ENCODE results near the gene TMC7.

TMC7 gene

GRCh38 chr16:19033761-19034160 lies 50.0 kb downstream of the TMC7 start:
- no peak for DNase-seq

GRCh38 chr16:19040400-19040799 lies 56.7 kb downstream of the TMC7 start:
- DNase-seq: no peak

- DNase-seq: no peak
Measured at GRCh38 chr16:19044769-19045168, 61.0 kb downstream of the TMC7 start.

- DNase-seq: no peak
Measured at GRCh38 chr16:19046062-19046461, 62.3 kb downstream of the TMC7 start.

GRCh38 chr16:19062706-19063105 lies 79.0 kb downstream of the TMC7 start:
- no peak for DNase-seq

GRCh38 chr16:19066988-19067348 lies 83.2 kb downstream of the TMC7 start:
- DNase-seq: no peak

- DNase-seq: peak; percentile 100
Measured at GRCh38 chr16:19067349-19068236, 83.9 kb downstream of the TMC7 start, which contains the start of gene COQ7. TSS of gene COQ7 (plus strand) at chr16:19067614. CDS start at chr16:19067665, 51 bp downstream.

GRCh38 chr16:19068237-19068815 lies 84.6 kb downstream of the TMC7 start:
- DNase-seq: no peak

- DNase-seq: peak; percentile 43
Measured at GRCh38 chr16:19071811-19072777, 88.4 kb downstream of the TMC7 start.

GRCh38 chr16:19073344-19073743 lies 89.6 kb downstream of the TMC7 start:
- no peak for DNase-seq

GRCh38 chr16:19073863-19074262 lies 90.1 kb downstream of the TMC7 start:
- no peak for DNase-seq

GRCh38 chr16:19075511-19075910 lies 91.8 kb downstream of the TMC7 start:
- DNase-seq: no peak

- no peak for DNase-seq
Measured at GRCh38 chr16:19077879-19078278, 94.1 kb downstream of the TMC7 start.

- DNase-seq: no peak
Measured at GRCh38 chr16:19083670-19084069, 99.9 kb downstream of the TMC7 start.

GRCh38 chr16:19084139-19084538 lies 100.4 kb downstream of the TMC7 start:
- no peak for DNase-seq

GRCh38 chr16:19084879-19085278 lies 101.1 kb downstream of the TMC7 start:
- no peak for DNase-seq

GRCh38 chr16:19085679-19086200 lies 102.0 kb downstream of the TMC7 start:
- DNase-seq: no peak

GRCh38 chr16:19086322-19087199 lies 102.8 kb downstream of the TMC7 start:
- peak; percentile 93 for DNase-seq

- no peak for DNase-seq
Measured at GRCh38 chr16:19088341-19088916, 104.7 kb downstream of the TMC7 start.

- no peak for DNase-seq
Measured at GRCh38 chr16:19089410-19089955, 105.7 kb downstream of the TMC7 start.

GRCh38 chr16:19090916-19091315 lies 107.2 kb downstream of the TMC7 start:
- DNase-seq: no peak
